HG03460 (cell line): ENCODE measurements around the gene GAPDH.
"Not testable (repeated sequence)": the region's sequence is repeated elsewhere in the genome, so short reads cannot be mapped to it uniquely, and the experiment has no call there.

ENCODE experiments used
- ATAC-seq: cut with Tn5 transposase; IDR thresholded peaks from one replicate; pipeline ENCODE4 v1.9.1; 2021; ENCODE audit not compliant: unreplicated experiment

GAPDH gene

GRCh38 chr12:6533923-6534694, at the start of gene GAPDH:
Gene GAPDH (plus strand): TSS chr12:6534517. CDS start chr12:6534833, 316 bp downstream.
- peak; percentile 50 for ATAC-seq

GRCh38 chr12:6488240-6488639, 46.1 kb upstream of the GAPDH start:
- no peak for ATAC-seq

GRCh38 chr12:6489449-6489848, 44.9 kb upstream of the GAPDH start:
- no peak for ATAC-seq

- not testable (repeated sequence) for ATAC-seq
Observed at GRCh38 chr12:6490673-6491072, 43.6 kb upstream of the GAPDH start.

GRCh38 chr12:6492838-6493496, 41.4 kb upstream of the GAPDH start, which contains the start of gene MRPL51:
Gene MRPL51 (minus strand): TSS chr12:6493262. CDS start chr12:6493136, 126 bp downstream.
- ATAC-seq, result peak; percentile 69

- ATAC-seq, result peak; percentile 78
Observed at GRCh38 chr12:6493497-6494257, 40.6 kb upstream of the GAPDH start, which contains the start of gene NCAPD2. Gene NCAPD2 (plus strand): TSS chr12:6494102. CDS start chr12:6495099, 997 bp downstream.

GRCh38 chr12:6494258-6494743, 40.0 kb upstream of the GAPDH start:
- ATAC-seq, result peak; percentile 26

GRCh38 chr12:6494968-6495367, 39.3 kb upstream of the GAPDH start:
- ATAC-seq, result no peak

- not testable (repeated sequence) for ATAC-seq
Observed at GRCh38 chr12:6497291-6497690, 37.0 kb upstream of the GAPDH start.

GRCh38 chr12:6500466-6500865, 33.9 kb upstream of the GAPDH start:
- ATAC-seq, result no peak

GRCh38 chr12:6507102-6507998, 27.0 kb upstream of the GAPDH start:
- no peak for ATAC-seq

GRCh38 chr12:6508087-6508486, 26.2 kb upstream of the GAPDH start:
- ATAC-seq, result no peak

GRCh38 chr12:6520186-6520585, 14.1 kb upstream of the GAPDH start:
- no peak for ATAC-seq

GRCh38 chr12:6522193-6522592, 12.1 kb upstream of the GAPDH start:
- no peak for ATAC-seq

- ATAC-seq, result no peak
Observed at GRCh38 chr12:6523708-6524107, 10.6 kb upstream of the GAPDH start.

GRCh38 chr12:6524648-6525047, 9.7 kb upstream of the GAPDH start:
- ATAC-seq, result no peak

GRCh38 chr12:6526201-6526600, 8.1 kb upstream of the GAPDH start:
- ATAC-seq, result no peak

GRCh38 chr12:6526766-6527525, 7.4 kb upstream of the GAPDH start:
- ATAC-seq, result no peak

- no peak for ATAC-seq
Observed at GRCh38 chr12:6527711-6528110, 6.6 kb upstream of the GAPDH start.
